Activated B cell treated with CpG ODN at 0.5 μM for 24 hours (primary cell): ENCODE data around the gene SYNC. TPM values are rescaled to one million over a fixed set of nuclear protein-coding genes. Genes with fewer than 3 reads are reported as not detected.
A peak's percentile ranks its signal among the peaks of the same experiment; 100 is the strongest.

Experiments
- ATAC-seq: fragments of 200-7000 bp; cut with Tn5 transposase; one replicate; pipeline ENCODE4 v1.10.0; 2021; ENCODE audit warnings: low read depth, mild to moderate bottlenecking, moderate library complexity
- CTCF ChIA-PET: fragments of 350-600 bp; sonication (Branson Sonifier 250); formaldehyde crosslinking; loops from one replicate; lab custom pipeline; 2021; ENCODE audit warnings: antibody characterized with exemption; lab: Charles Lee
- POLR2A ChIA-PET: fragments of 350-600 bp; sonication (Branson Sonifier 250); formaldehyde crosslinking; loops from one replicate; lab custom pipeline; 2021; ENCODE audit warnings: antibody characterized with exemption; lab: Charles Lee
- DNase-seq: peaks from one replicate; pipeline ENCODE4 v3.0.0; 2022
- H3K27ac Mint-ChIP-seq: one replicate; pipeline ENCODE4 v1.8.0; 2020; ENCODE audit warnings: mixed read lengths
- H3K27me3 Mint-ChIP-seq: one replicate; pipeline ENCODE4 v1.8.0; 2021; ENCODE audit warnings: mixed read lengths
- H3K36me3 Mint-ChIP-seq: one replicate; pipeline ENCODE4 v1.8.0; 2021; ENCODE audit warnings: low read depth, mixed read lengths
- H3K4me1 Mint-ChIP-seq: one replicate; pipeline ENCODE4 v1.8.0; 2021; ENCODE audit warnings: mixed read lengths
- H3K4me3 Mint-ChIP-seq: one replicate; pipeline ENCODE4 v1.8.0; 2020; ENCODE audit warnings: mild to moderate bottlenecking, mixed read lengths
- H3K9me3 Mint-ChIP-seq: one replicate; pipeline ENCODE4 v1.8.0; 2020; ENCODE audit warnings: mixed read lengths
- intact Hi-C: fragments of 100-400 bp; cut with micrococcal nuclease; formaldehyde crosslinking; loops from one replicate; pipeline ENCODE4 v1.15.1; 2024
- total RNA-seq: library from RNA; stranded (reverse); gene quantifications from 2 replicates; pipeline ENCODE4 v1.2.3, GENCODE V29; 2022
- TF ChIP-seq, protein P1 (sequence below): fragments of 200-600 bp; IDR thresholded peaks from one replicate; pipeline ENCODE4 v1.8.0; 2022; ENCODE audit warnings: antibody characterized with exemption, mild to moderate bottlenecking

SYNC gene
- total RNA-seq, 1 donor from 2014 or later, result not detected

DNA sequence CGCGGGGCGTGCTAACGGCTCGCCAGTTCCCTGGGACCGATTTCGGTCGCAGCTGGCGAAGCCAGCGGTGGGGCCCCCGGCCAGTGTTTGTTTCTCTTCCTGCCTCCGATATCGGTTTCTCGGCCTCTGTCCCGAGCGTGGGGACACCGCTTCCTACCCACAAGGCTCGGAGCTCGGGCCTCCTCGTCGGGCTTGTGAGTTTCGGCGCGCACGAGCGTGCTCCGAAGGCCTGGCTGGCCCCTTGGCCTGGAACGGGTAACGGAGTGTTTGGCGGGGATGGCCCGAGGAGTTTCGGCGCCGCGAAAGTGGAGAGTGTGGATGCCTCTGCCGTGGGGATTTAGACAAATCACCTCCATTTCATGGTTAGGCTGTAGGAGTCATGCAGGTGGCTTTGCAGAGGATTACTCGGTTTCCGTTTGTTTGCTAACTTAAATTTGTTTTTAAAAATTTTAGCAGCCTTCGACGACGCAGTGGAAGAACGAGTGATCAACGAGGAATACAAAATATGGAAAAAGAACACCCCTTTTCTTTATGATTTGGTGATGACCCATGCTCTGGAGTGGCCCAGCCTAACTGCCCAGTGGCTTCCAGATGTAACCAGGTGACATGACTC is 51.0 kb downstream of the SYNC start:
- intact Hi-C loops, result loop anchor here (1.0 to 5.0 kb wide), 7 partner anchors 9 to 1355 kb away; partner anchors contain the start of genes SNRNP40, TMEM39B, ZCCHC17 and ZSCAN20
- CTCF ChIA-PET, result no interaction called here
- ATAC-seq (peak; percentile 0), DNase-seq (no peak)
- Mint-ChIP-seq H3K9me3 (no peaks in the 10 kb centered on the region), H3K4me1 (peaks cover 70% of the 10 kb centered on the region), H3K36me3 (peaks cover 51% of the 10 kb centered on the region), H3K4me3 (peak overlapping the region; percentile 97), H3K27me3 (no peaks in the 10 kb centered on the region), H3K27ac (peak overlapping the region; percentile 100)
- TF ChIP-seq, protein P1, sequence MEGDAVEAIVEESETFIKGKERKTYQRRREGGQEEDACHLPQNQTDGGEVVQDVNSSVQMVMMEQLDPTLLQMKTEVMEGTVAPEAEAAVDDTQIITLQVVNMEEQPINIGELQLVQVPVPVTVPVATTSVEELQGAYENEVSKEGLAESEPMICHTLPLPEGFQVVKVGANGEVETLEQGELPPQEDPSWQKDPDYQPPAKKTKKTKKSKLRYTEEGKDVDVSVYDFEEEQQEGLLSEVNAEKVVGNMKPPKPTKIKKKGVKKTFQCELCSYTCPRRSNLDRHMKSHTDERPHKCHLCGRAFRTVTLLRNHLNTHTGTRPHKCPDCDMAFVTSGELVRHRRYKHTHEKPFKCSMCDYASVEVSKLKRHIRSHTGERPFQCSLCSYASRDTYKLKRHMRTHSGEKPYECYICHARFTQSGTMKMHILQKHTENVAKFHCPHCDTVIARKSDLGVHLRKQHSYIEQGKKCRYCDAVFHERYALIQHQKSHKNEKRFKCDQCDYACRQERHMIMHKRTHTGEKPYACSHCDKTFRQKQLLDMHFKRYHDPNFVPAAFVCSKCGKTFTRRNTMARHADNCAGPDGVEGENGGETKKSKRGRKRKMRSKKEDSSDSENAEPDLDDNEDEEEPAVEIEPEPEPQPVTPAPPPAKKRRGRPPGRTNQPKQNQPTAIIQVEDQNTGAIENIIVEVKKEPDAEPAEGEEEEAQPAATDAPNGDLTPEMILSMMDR, result no peak
- POLR2A ChIA-PET, result interaction anchor here (0.5 to 1.7 kb wide), 28 partner anchors 8 to 1355 kb away, joined by 3 to 13 read pairs (median 4); partner anchors contain the start of genes BSDC1, CCDC28B, MARCKSL1 and S100PBP

DNA sequence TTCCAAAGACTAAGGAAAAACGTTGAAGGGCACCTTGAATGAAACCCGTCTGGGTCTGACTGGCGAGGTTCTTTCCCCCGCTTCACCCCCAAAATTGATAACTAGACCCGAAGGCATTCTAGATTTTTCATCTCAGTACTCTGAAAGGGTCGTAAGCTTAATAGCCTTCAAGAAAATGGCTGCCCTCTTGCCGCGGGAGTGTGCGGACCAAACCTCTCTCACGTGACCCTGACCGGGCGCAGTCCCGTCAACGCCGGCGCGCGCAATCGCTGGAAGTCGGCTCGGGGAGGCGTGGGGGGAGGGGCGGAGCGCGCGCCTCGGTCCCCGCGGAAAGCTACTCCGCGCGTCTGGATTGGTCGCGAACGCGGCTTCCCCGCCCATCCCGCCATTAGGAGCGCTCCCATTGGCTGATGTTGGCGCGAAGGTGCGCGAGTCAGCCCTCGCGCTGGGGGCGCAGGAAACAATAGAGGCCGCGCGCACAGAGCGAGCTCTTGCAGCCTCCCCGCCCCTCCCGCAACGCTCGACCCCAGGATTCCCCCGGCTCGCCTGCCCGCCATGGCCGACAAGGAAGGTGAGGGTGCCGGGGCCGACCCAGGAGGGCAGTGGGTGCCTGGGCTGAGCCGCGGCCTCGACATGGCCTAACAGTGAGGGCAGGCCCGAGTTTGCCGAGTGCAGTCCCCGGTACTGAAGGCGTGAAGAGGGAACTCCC is 51.7 kb downstream of the SYNC start, which contains the start of gene RBBP4:
Gene RBBP4, plus strand, starts transcription at position 457 of the 709 bp plus-strand sequence. Its CDS starts 99 bp downstream, at position 556.
- intact Hi-C loops, result loop anchor here (1.0 to 5.0 kb wide), 12 partner anchors 9 to 1354 kb away; partner anchors contain the start of genes BSDC1, MARCKSL1, S100PBP and SNRNP40
- Mint-ChIP-seq H3K36me3 (peaks cover 49% of the 10 kb centered on the region), H3K4me1 (peaks cover 70% of the 10 kb centered on the region), H3K4me3 (peak within 1 kb of the TSS; percentile 97), H3K27me3 (no peaks in the 10 kb centered on the region), H3K27ac (peak within 1 kb of the TSS; percentile 100), H3K9me3 (no peaks in the 10 kb centered on the region)
- CTCF ChIA-PET, result no interaction called here
- TF ChIP-seq, protein P1, result no peak
- ATAC-seq (peak; percentile 82), DNase-seq (peak; percentile 99)
- POLR2A ChIA-PET, result interaction anchor here (0.5 to 1.7 kb wide), 35 partner anchors 9 to 1354 kb away, joined by 3 to 13 read pairs (median 4); partner anchors contain the start of genes BSDC1, CCDC28B, IQCC and MARCKSL1

- H3K27ac Mint-ChIP-seq, result peak within 1 kb of the TSS; percentile 100
- CTCF ChIA-PET, result no interaction called here
- H3K4me1 Mint-ChIP-seq, result peaks cover 66% of the 10 kb centered on the region
- H3K27me3 Mint-ChIP-seq, result no peaks in the 10 kb centered on the region
- POLR2A ChIA-PET, result interaction anchor here (0.6 to 1.7 kb wide), 26 partner anchors 9 to 1353 kb away, joined by 3 to 13 read pairs (median 5); partner anchors contain the start of genes BSDC1, IQCC, MARCKSL1 and S100PBP
- no peaks in the 10 kb centered on the region for H3K9me3 Mint-ChIP-seq
- intact Hi-C loops, result loop anchor here (1.0 to 5.0 kb wide), 10 partner anchors 102 to 1353 kb away; partner anchors contain the start of genes BSDC1, MARCKSL1, S100PBP and SNRNP40
- peak; percentile 71 for DNase-seq
- H3K36me3 Mint-ChIP-seq, result peaks cover 49% of the 10 kb centered on the region
- peak within 1 kb of the TSS; percentile 97 for H3K4me3 Mint-ChIP-seq
- ATAC-seq, result peak; percentile 71
- TF ChIP-seq, protein P1, result no peak
These were observed 52.3 kb downstream of the SYNC start, which contains the start of gene ZBTB8OS for GRCh38 chr1:32650248-32650751. Gene ZBTB8OS (minus strand): TSS chr1:32650550. CDS start chr1:32650529, 21 bp downstream.

DNA sequence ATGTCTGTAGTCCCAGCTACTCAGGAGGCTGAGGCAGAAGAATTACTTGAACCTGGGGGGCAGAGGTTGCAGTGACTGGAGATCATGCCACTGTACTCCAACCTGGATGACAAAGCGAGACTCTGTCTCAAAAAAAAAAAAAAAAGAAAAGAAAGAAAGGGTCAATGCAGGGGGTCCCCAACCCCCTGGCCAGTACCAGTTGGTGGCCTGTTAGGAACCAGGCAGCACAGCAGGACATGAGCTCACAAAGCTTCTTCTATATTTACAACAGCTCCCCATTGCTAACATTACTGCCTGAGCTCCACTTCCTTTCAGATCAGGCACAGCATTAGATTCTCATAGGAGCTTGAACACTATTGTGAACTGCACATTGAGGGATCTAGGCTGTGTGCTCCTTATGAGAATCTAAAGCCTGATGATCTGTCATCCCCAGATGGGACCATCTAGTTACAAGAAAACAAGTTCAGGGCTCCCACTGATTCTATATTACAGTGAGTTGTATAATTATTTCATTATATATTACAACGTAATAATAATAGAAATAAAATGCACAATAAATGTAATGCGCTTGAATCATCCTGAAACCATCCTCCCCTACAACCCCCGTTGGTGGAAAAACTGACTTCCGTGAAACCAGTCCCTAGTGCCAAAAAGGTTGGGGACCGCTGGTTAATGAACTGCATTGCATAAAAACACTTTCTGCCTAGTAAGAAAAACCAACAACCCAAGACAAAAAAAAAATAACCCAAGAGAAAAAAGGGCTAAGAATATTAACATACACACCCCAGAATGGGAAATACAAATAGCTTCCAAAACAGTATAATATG is 55.0 kb downstream of the SYNC start:
- TF ChIP-seq, protein P1, result no peak
- ChIA-PET POLR2A (interaction anchor here (0.6 to 1.0 kb wide), 2 partner anchors 13 to 31 kb away, joined by 4 read pairs; no protein-coding TSS in a partner anchor), CTCF (no interaction called here)
- intact Hi-C loops, result no loop called here
- no peak for ATAC-seq
- Mint-ChIP-seq H3K27me3 (no peaks in the 10 kb centered on the region), H3K9me3 (no peaks in the 10 kb centered on the region), H3K4me1 (peaks cover 47% of the 10 kb centered on the region), H3K27ac (peak overlapping the region; percentile 100), H3K36me3 (peaks cover 34% of the 10 kb centered on the region), H3K4me3 (peak overlapping the region; percentile 56)
- DNase-seq, result no peak
